ENCODE measurements around the gene OLFM4.

OLFM4 gene

DNA sequence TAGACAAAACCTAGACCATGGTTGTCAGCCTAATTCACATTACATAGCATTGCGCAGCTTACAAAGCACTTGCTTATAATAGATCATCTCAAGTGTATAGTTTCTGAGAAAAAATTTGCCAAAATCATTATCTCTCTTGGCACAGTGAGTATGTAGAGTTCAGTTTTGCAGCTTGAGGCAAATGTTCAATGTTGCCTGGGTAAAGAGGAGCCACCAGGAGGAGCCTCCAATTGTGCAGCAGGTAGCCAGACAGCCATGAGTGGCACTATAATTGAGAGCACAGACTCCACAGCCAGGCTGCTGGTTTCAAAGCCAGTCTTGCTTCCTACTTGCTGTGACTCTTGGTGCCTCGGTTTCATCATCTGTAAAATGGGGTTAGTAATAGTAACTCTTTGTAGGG is 24.0 kb upstream of the OLFM4 start:
- Histone ChIP-seq H3K27ac (ENCODE audit: low read length) (no peak overlapping the region), H3K79me2 (ENCODE audit: insufficient read depth, low read length) (no peaks in the 10 kb centered on the region), H3K9me3 (ENCODE audit: insufficient read depth, low read length, severe bottlenecking) (no peaks in the 10 kb centered on the region), H4K20me1 (ENCODE audit: insufficient read depth, low read length) (no peaks in the 10 kb centered on the region), H3K36me3 (ENCODE audit: insufficient read depth, low read length) (no peaks in the 10 kb centered on the region), H3K4me3 (ENCODE audit: low read depth in 1 of 2, low read length in 2 of 2) (no peak overlapping the region), H2AFZ (ENCODE audit: low read depth, low read length) (no peak overlapping the region), H3K4me2 (ENCODE audit: insufficient read depth, low read length) (no peak overlapping the region), H3K4me1 (ENCODE audit: insufficient read depth, low read length) (peaks cover 7% of the 10 kb centered on the region; the same call in 1 of the 2 replicates), H3K9ac (ENCODE audit: low read depth, low read length) (no peak overlapping the region), H3K27me3 (ENCODE audit: insufficient read depth, low read length, poor library complexity) (no peaks in the 10 kb centered on the region)
- TF ChIP-seq EZH2 (IDR thresholded peaks at IDR 0.05; ENCODE audit: borderline replicate concordance, low read depth, low read length, severe bottlenecking) = no peak
- TF ChIP-seq, protein P1, sequence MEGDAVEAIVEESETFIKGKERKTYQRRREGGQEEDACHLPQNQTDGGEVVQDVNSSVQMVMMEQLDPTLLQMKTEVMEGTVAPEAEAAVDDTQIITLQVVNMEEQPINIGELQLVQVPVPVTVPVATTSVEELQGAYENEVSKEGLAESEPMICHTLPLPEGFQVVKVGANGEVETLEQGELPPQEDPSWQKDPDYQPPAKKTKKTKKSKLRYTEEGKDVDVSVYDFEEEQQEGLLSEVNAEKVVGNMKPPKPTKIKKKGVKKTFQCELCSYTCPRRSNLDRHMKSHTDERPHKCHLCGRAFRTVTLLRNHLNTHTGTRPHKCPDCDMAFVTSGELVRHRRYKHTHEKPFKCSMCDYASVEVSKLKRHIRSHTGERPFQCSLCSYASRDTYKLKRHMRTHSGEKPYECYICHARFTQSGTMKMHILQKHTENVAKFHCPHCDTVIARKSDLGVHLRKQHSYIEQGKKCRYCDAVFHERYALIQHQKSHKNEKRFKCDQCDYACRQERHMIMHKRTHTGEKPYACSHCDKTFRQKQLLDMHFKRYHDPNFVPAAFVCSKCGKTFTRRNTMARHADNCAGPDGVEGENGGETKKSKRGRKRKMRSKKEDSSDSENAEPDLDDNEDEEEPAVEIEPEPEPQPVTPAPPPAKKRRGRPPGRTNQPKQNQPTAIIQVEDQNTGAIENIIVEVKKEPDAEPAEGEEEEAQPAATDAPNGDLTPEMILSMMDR (IDR thresholded peaks at IDR 0.05; ENCODE audit: borderline replicate concordance, extremely low read depth, low read length, poor library complexity, severe bottlenecking) = no peak
- DNase-seq (no peak), ATAC-seq (ENCODE audit: insufficient read depth, low read depth) (no peak)

DNA sequence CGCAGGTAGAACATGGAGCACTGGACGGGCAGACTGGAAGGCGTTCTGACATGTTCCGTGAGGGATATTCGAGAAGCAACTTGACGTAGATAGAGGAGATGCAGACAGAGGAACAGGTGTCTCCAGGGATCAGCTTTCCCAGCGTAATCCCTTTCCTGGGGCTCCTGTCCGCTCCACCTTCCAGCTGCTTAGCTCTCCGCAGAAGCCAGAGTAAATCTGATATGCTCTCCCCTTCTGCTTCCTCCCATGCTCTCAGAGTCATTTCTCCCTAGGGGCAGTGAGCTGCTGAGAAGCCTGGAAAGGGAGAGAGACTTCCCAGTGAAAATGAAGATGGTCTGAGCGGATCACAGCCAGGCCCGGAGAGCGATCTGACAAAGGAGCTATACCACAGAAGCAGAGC is 23.0 kb upstream of the OLFM4 start:
- no peak for TF ChIP-seq EZH2 (IDR thresholded peaks at IDR 0.05; ENCODE audit: borderline replicate concordance, low read depth, low read length, severe bottlenecking)
- TF ChIP-seq, protein P1 (IDR thresholded peaks at IDR 0.05; ENCODE audit: borderline replicate concordance, extremely low read depth, low read length, poor library complexity, severe bottlenecking) = no peak
- Histone ChIP-seq H2AFZ (ENCODE audit: low read depth, low read length) (no peak overlapping the region), H4K20me1 (ENCODE audit: insufficient read depth, low read length) (no peaks in the 10 kb centered on the region), H3K4me3 (ENCODE audit: low read depth in 1 of 2, low read length in 2 of 2) (no peak overlapping the region), H3K9ac (ENCODE audit: low read depth, low read length) (no peak overlapping the region), H3K4me1 (ENCODE audit: insufficient read depth, low read length) (peaks cover 7% of the 10 kb centered on the region; the same call in 1 of the 2 replicates), H3K27me3 (ENCODE audit: insufficient read depth, low read length, poor library complexity) (no peaks in the 10 kb centered on the region), H3K4me2 (ENCODE audit: insufficient read depth, low read length) (no peak overlapping the region), H3K36me3 (ENCODE audit: insufficient read depth, low read length) (no peaks in the 10 kb centered on the region), H3K9me3 (ENCODE audit: insufficient read depth, low read length, severe bottlenecking) (no peaks in the 10 kb centered on the region), H3K79me2 (ENCODE audit: insufficient read depth, low read length) (no peaks in the 10 kb centered on the region), H3K27ac (ENCODE audit: low read length) (no peak overlapping the region)
- no peak for DNase-seq
- ATAC-seq (ENCODE audit: insufficient read depth, low read depth) = no peak

DNA sequence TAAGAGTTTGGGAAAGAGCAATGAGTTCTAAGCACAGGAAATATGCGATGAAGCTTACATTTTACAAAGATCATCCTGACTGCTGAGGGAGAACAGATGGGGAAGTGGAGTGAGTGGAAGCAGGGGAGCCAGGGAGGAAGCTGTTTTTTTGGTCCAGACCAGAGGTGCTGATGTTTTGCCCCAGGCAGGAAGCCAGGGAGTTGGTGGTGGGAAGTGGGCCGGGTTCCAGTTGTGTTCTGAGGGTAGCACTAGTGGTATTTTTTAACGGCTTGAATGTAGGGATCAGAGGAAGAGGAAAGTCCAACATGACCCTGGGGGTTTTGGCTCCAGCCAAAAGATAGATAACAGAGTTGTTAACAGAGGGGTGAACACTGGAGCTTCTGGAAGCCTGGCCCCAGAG is 20.7 kb upstream of the OLFM4 start:
- Histone ChIP-seq H3K27ac (ENCODE audit: low read length) (no peak overlapping the region), H3K9me3 (ENCODE audit: insufficient read depth, low read length, severe bottlenecking) (no peaks in the 10 kb centered on the region), H4K20me1 (ENCODE audit: insufficient read depth, low read length) (no peaks in the 10 kb centered on the region), H2AFZ (ENCODE audit: low read depth, low read length) (no peak overlapping the region), H3K79me2 (ENCODE audit: insufficient read depth, low read length) (no peaks in the 10 kb centered on the region), H3K4me2 (ENCODE audit: insufficient read depth, low read length) (no peak overlapping the region), H3K36me3 (ENCODE audit: insufficient read depth, low read length) (no peaks in the 10 kb centered on the region), H3K9ac (ENCODE audit: low read depth, low read length) (no peak overlapping the region), H3K4me3 (ENCODE audit: low read depth in 1 of 2, low read length in 2 of 2) (no peak overlapping the region), H3K4me1 (ENCODE audit: insufficient read depth, low read length) (peaks cover 7% of the 10 kb centered on the region; the same call in 1 of the 2 replicates), H3K27me3 (ENCODE audit: insufficient read depth, low read length, poor library complexity) (peaks cover 2% of the 10 kb centered on the region)
- DNase-seq (peak; percentile 13), ATAC-seq (ENCODE audit: insufficient read depth, low read depth) (peak; percentile 54; the same call in 1 of the 3 replicates)
- no peak for TF ChIP-seq EZH2 (IDR thresholded peaks at IDR 0.05; ENCODE audit: borderline replicate concordance, low read depth, low read length, severe bottlenecking)
- TF ChIP-seq, protein P1 (IDR thresholded peaks at IDR 0.05; ENCODE audit: borderline replicate concordance, extremely low read depth, low read length, poor library complexity, severe bottlenecking) = no peak
